Transverse colon (tissue), 4 donors: ENCODE data around the gene UBAP2.

Source experiments
- EP300 ChIP-seq: sonication (generic); formaldehyde crosslinking; IDR thresholded peaks from one replicate; pipeline ENCODE4 v1.6.1; 2017; ENCODE audit warnings: antibody characterized with exemption, low read depth
- POLR2A ChIP-seq: fragments of 450-650 bp; IDR thresholded peaks from one replicate; pipeline ENCODE4 v1.6.1; 2016; ENCODE audit warnings: antibody characterized with exemption, mild to moderate bottlenecking, moderate library complexity
- POLR2AphosphoS5 ChIP-seq, 3 donors: sonication (generic); formaldehyde crosslinking; IDR thresholded peaks; one replicate each; pipeline ENCODE4 v1.6.1; 2016; ENCODE audit warnings: antibody characterized with exemption in 3 of 3
- TF ChIP-seq, protein P1 (sequence below), 5 experiments: fragments of 200-600 bp in 3 of 5; fragments of 450-650 bp in 2 of 5; sonication (generic) in 3 of 5; IDR thresholded peaks; 1 replicate in 2 of 5; 2 replicates in 3 of 5; pipeline ENCODE4 v1.5.1; 2016 to 2017; ENCODE audit warnings: antibody characterized with exemption in 5 of 5, inconsistent platforms in 3 of 5, mild to moderate bottlenecking in 2 of 5, moderate library complexity in 1 of 5

DNA sequence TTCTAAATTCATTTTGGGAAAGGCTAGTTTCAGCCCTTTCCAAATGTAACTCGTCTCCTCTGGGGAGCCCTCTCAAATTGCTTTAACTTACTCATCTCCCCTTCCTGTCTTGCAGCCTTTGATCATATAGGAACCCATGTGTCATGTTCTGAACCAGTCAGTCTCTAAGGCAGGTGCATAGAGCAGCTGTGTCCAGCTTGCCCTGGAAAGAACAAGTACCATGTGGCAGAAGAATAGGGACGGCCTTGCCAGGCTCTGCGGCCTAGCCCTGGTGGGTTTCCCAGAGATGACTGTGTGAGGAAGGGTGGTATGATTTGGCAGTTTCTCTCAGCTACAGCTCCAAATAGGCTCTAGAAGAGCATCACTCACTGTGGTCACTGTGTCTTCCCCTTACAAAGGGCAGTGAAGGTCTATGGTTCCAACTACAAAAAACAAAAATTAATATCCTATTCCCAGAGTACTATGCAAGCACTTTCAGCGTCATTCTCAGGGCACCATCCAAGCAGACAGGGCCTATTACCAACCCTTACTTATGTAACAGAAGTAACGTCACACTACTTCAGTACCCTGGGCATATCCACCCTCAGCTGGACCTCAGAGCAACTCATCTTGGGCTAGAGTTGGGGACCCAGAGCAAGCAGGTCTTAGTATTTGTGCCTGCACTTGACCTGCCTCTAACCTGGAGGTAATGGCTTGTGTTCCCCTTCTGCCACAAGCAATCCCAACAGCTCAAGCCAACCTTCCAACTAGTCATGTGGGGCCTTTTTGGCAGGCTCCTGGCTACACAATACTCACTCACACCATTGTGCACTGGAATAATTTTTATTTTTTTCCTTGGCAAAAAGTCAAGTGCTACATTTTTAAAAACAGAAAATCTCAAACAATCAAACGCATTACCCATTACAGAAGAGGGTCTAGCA is 37.2 kb upstream of the UBAP2 start:
- TF ChIP-seq, protein P1, sequence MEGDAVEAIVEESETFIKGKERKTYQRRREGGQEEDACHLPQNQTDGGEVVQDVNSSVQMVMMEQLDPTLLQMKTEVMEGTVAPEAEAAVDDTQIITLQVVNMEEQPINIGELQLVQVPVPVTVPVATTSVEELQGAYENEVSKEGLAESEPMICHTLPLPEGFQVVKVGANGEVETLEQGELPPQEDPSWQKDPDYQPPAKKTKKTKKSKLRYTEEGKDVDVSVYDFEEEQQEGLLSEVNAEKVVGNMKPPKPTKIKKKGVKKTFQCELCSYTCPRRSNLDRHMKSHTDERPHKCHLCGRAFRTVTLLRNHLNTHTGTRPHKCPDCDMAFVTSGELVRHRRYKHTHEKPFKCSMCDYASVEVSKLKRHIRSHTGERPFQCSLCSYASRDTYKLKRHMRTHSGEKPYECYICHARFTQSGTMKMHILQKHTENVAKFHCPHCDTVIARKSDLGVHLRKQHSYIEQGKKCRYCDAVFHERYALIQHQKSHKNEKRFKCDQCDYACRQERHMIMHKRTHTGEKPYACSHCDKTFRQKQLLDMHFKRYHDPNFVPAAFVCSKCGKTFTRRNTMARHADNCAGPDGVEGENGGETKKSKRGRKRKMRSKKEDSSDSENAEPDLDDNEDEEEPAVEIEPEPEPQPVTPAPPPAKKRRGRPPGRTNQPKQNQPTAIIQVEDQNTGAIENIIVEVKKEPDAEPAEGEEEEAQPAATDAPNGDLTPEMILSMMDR (IDR thresholded peaks at IDR 0.05) = no peak
- TF ChIP-seq POLR2AphosphoS5 (IDR thresholded peaks at IDR 0.05) (no peak), EP300 (no peak), POLR2A (no peak)
